ENCODE results near the gene SIX5.

The SIX5 gene

GRCh38 chr19:45758921-45759320 lies 10.1 kb downstream of the SIX5 start:
- no peak overlapping the region for H2AFZ ChIP-seq (ENCODE audit: low read depth, low read length)

GRCh38 chr19:45757695-45758094 lies 11.4 kb downstream of the SIX5 start:
- Histone ChIP-seq H3K9ac (ENCODE audit: low read depth, low read length) (no peak overlapping the region), H3K36me3 (ENCODE audit: insufficient read depth, low read length) (no peaks in the 10 kb centered on the region), H4K20me1 (ENCODE audit: insufficient read depth, low read length) (no peaks in the 10 kb centered on the region; the same call in 1 of the 2 replicates), H2AFZ (ENCODE audit: low read depth, low read length) (no peak overlapping the region), H3K4me1 (ENCODE audit: insufficient read depth, low read length) (no peaks in the 10 kb centered on the region), H3K4me2 (ENCODE audit: insufficient read depth, low read length) (no peak overlapping the region), H3K27ac (ENCODE audit: low read length) (no peak overlapping the region), H3K27me3 (ENCODE audit: insufficient read depth, low read length, poor library complexity) (no peaks in the 10 kb centered on the region), H3K79me2 (ENCODE audit: insufficient read depth, low read length) (no peaks in the 10 kb centered on the region), H3K4me3 (ENCODE audit: low read depth in 1 of 2, low read length in 2 of 2) (no peak overlapping the region), H3K9me3 (ENCODE audit: insufficient read depth, low read length, severe bottlenecking) (no peaks in the 10 kb centered on the region)
- ATAC-seq (ENCODE audit: insufficient read depth, low read depth): no peak
- TF ChIP-seq EZH2 (IDR thresholded peaks at IDR 0.05; ENCODE audit: borderline replicate concordance, low read depth, low read length, severe bottlenecking) (no peak), CTCF (IDR thresholded peaks at IDR 0.05; ENCODE audit: borderline replicate concordance, extremely low read depth, low read length, poor library complexity, severe bottlenecking) (no peak)
- DNase-seq: no peak

More at GRCh38 chr19:45758921-45759320, 10.1 kb downstream of the SIX5 start:
- DNase-seq: no peak
- H3K27ac ChIP-seq (ENCODE audit: low read length): no peak overlapping the region
- H3K9me3 ChIP-seq (ENCODE audit: insufficient read depth, low read length, severe bottlenecking): no peaks in the 10 kb centered on the region
- H3K36me3 ChIP-seq (ENCODE audit: insufficient read depth, low read length): no peaks in the 10 kb centered on the region
- no peak overlapping the region for H3K9ac ChIP-seq (ENCODE audit: low read depth, low read length)
- TF ChIP-seq CTCF (IDR thresholded peaks at IDR 0.05; ENCODE audit: borderline replicate concordance, extremely low read depth, low read length, poor library complexity, severe bottlenecking) (no peak), EZH2 (IDR thresholded peaks at IDR 0.05; ENCODE audit: borderline replicate concordance, low read depth, low read length, severe bottlenecking) (no peak)
- H3K4me3 ChIP-seq (ENCODE audit: low read depth in 1 of 2, low read length in 2 of 2): no peak overlapping the region
- no peaks in the 10 kb centered on the region; the same call in 1 of the 2 replicates for H4K20me1 ChIP-seq (ENCODE audit: insufficient read depth, low read length)
- H3K27me3 ChIP-seq (ENCODE audit: insufficient read depth, low read length, poor library complexity): no peaks in the 10 kb centered on the region
- no peak overlapping the region for H3K4me2 ChIP-seq (ENCODE audit: insufficient read depth, low read length)
- ATAC-seq (ENCODE audit: insufficient read depth, low read depth): no peak
- H3K4me1 ChIP-seq (ENCODE audit: insufficient read depth, low read length): no peaks in the 10 kb centered on the region
- no peaks in the 10 kb centered on the region for H3K79me2 ChIP-seq (ENCODE audit: insufficient read depth, low read length)

GRCh38 chr19:45754323-45754722 lies 14.7 kb downstream of the SIX5 start:
- DNase-seq (no peak), ATAC-seq (ENCODE audit: insufficient read depth, low read depth) (no peak)
- H3K4me1 ChIP-seq (ENCODE audit: insufficient read depth, low read length): no peaks in the 10 kb centered on the region
- no peak overlapping the region for H3K27ac ChIP-seq (ENCODE audit: low read length)
- no peaks in the 10 kb centered on the region for H3K27me3 ChIP-seq (ENCODE audit: insufficient read depth, low read length, poor library complexity)
- H3K36me3 ChIP-seq (ENCODE audit: insufficient read depth, low read length): no peaks in the 10 kb centered on the region
- H4K20me1 ChIP-seq (ENCODE audit: insufficient read depth, low read length): no peaks in the 10 kb centered on the region; the same call in 1 of the 2 replicates
- no peak overlapping the region for H3K4me2 ChIP-seq (ENCODE audit: insufficient read depth, low read length)
- no peak overlapping the region for H2AFZ ChIP-seq (ENCODE audit: low read depth, low read length)
- H3K9ac ChIP-seq (ENCODE audit: low read depth, low read length): no peak overlapping the region
- H3K9me3 ChIP-seq (ENCODE audit: insufficient read depth, low read length, severe bottlenecking): no peaks in the 10 kb centered on the region
- TF ChIP-seq EZH2 (IDR thresholded peaks at IDR 0.05; ENCODE audit: borderline replicate concordance, low read depth, low read length, severe bottlenecking) (no peak), CTCF (IDR thresholded peaks at IDR 0.05; ENCODE audit: borderline replicate concordance, extremely low read depth, low read length, poor library complexity, severe bottlenecking) (no peak)
- no peaks in the 10 kb centered on the region for H3K79me2 ChIP-seq (ENCODE audit: insufficient read depth, low read length)
- no peak overlapping the region for H3K4me3 ChIP-seq (ENCODE audit: low read depth in 1 of 2, low read length in 2 of 2)

- Histone ChIP-seq H3K9ac (ENCODE audit: low read depth, low read length) (no peak overlapping the region), H4K20me1 (ENCODE audit: insufficient read depth, low read length) (no peaks in the 10 kb centered on the region), H3K27ac (ENCODE audit: low read length) (no peak overlapping the region), H3K9me3 (ENCODE audit: insufficient read depth, low read length, severe bottlenecking) (no peaks in the 10 kb centered on the region), H2AFZ (ENCODE audit: low read depth, low read length) (no peak overlapping the region), H3K4me1 (ENCODE audit: insufficient read depth, low read length) (no peaks in the 10 kb centered on the region), H3K79me2 (ENCODE audit: insufficient read depth, low read length) (no peaks in the 10 kb centered on the region), H3K36me3 (ENCODE audit: insufficient read depth, low read length) (no peaks in the 10 kb centered on the region), H3K4me3 (ENCODE audit: low read depth in 1 of 2, low read length in 2 of 2) (no peak overlapping the region), H3K27me3 (ENCODE audit: insufficient read depth, low read length, poor library complexity) (no peaks in the 10 kb centered on the region), H3K4me2 (ENCODE audit: insufficient read depth, low read length) (no peak overlapping the region)
- ATAC-seq (ENCODE audit: insufficient read depth, low read depth) (no peak), DNase-seq (no peak)
- TF ChIP-seq EZH2 (IDR thresholded peaks at IDR 0.05; ENCODE audit: borderline replicate concordance, low read depth, low read length, severe bottlenecking): no peak
- TF ChIP-seq CTCF (IDR thresholded peaks at IDR 0.05; ENCODE audit: borderline replicate concordance, extremely low read depth, low read length, poor library complexity, severe bottlenecking): no peak
Observed at GRCh38 chr19:45753548-45753947, 15.5 kb downstream of the SIX5 start.
